HepG2 (cell line): ENCODE results near the gene FAM53C. TPM values are rescaled to one million over a fixed set of nuclear protein-coding genes. Genes with fewer than 3 reads are reported as not detected.

ENCODE experiments used
- ATAC-seq: fragments of 200-7000 bp; cut with Tn5 transposase; 3 replicates; pipeline ENCODE4 v1.9.1; 2020; ENCODE audit warnings: mild to moderate bottlenecking, moderate library complexity
- BruUV-seq: library from RNA; stranded (reverse); fragments of 400-500 nt; replicated peaks from 2 replicates; lab custom pipeline; 2021; lab: Mats Ljungman, UMichigan
- CTCF ChIA-PET: fragments of 300-600 bp; formaldehyde crosslinking; extraction: SDS; loops from one replicate; lab custom pipeline; 2021; ENCODE audit warnings: low total read pairs, inconsistent platforms, low intra/inter-chr PET ratio; lab: Yijun Ruan, JAX
- POLR2A ChIA-PET: fragments of 350-600 bp; sonication (Branson Sonifier 250); formaldehyde crosslinking; loops from one replicate; lab custom pipeline; 2020; ENCODE audit warnings: antibody characterized with exemption, inconsistent platforms; lab: Yijun Ruan, JAX
- DNase-seq: peaks from one replicate; pipeline ENCODE4 v3.0.0-alpha.2; 2015; ENCODE audit warnings: low spot score
- FAIRE-seq: peaks from 3 replicates; lab custom pipeline; 2011; peaks lifted over from hg19 to GRCh38; lab: Jason Lieb, UNC
- H2AFZ ChIP-seq: one replicate; pipeline ENCODE4 v1.6.1; 2011; ENCODE audit warnings: low read length, inconsistent platforms
- H3K27ac ChIP-seq: fragments of 300-600 bp; 3 replicates; pipeline ENCODE4 v1.8.0; 2011; ENCODE audit warnings: mixed run types, mild to moderate bottlenecking, mixed read lengths, low read length, inconsistent platforms; ENCODE audit not compliant: insufficient read depth; ENCODE audit errors: extremely low read length
- H3K27me3 ChIP-seq, 2 experiments: fragments of 200-600 bp in 1 of 2; 2 replicates in 1 of 2; 3 replicates in 1 of 2; pipeline versions ENCODE4 v1.6.0 to v1.8.0; 2011; ENCODE audit warnings: low read length in 2 of 2, mild to moderate bottlenecking in 2 of 2, moderate library complexity in 2 of 2, inconsistent platforms in 1 of 2; ENCODE audit not compliant: insufficient read depth in 2 of 2, control insufficient read depth in 1 of 2
- H3K36me3 ChIP-seq, 2 experiments: fragments of 200-600 bp in 1 of 2; replicated peaks in 1 of 2; 2 replicates in 1 of 2; 3 replicates in 1 of 2; pipeline versions ENCODE4 v1.5.1 to v1.8.0; 2011; ENCODE audit warnings: low read length in 2 of 2, inconsistent platforms in 1 of 2; ENCODE audit not compliant: insufficient read depth in 2 of 2, control insufficient read depth in 1 of 2
- H3K4me1 ChIP-seq: 2 replicates; pipeline ENCODE4 v1.5.1; 2012; ENCODE audit warnings: low read length, inconsistent platforms; ENCODE audit not compliant: insufficient read depth
- H3K4me2 ChIP-seq: 2 replicates; pipeline ENCODE4 v1.6.0; 2011; ENCODE audit warnings: low read depth, low read length, inconsistent platforms
- H3K4me3 ChIP-seq, 3 experiments: fragments of 200-600 bp in 1 of 3; sonication (generic), shearing (Covaris generic) in 1 of 3; replicated peaks in 1 of 3; 2 replicates each; pipeline ENCODE4 v1.5.1; 2011 to 2016; ENCODE audit warnings: low read length in 3 of 3, inconsistent platforms in 2 of 3, low read depth in 2 of 3, mild to moderate bottlenecking in 2 of 3, control low read depth in 1 of 3, mixed read lengths in 1 of 3; ENCODE audit not compliant: insufficient read depth in 1 of 3
- H3K79me2 ChIP-seq: one replicate; pipeline ENCODE4 v1.6.1; 2011; ENCODE audit warnings: low read length, inconsistent platforms; ENCODE audit not compliant: insufficient read depth
- H3K9ac ChIP-seq: 2 replicates; pipeline ENCODE4 v1.6.0; 2011; ENCODE audit warnings: mild to moderate bottlenecking, low read depth, low read length, inconsistent platforms; ENCODE audit not compliant: insufficient read depth
- H3K9me3 ChIP-seq: 2 replicates; pipeline ENCODE4 v1.5.1; 2012; ENCODE audit warnings: mild to moderate bottlenecking, low read length
- H4K20me1 ChIP-seq: 2 replicates; pipeline ENCODE4 v1.6.0; 2011; ENCODE audit warnings: inconsistent platforms, mild to moderate bottlenecking, low read length, moderate library complexity; ENCODE audit not compliant: insufficient read depth
- HDAC2 ChIP-seq: sonication (generic); formaldehyde crosslinking; IDR thresholded peaks from 2 replicates; pipeline ENCODE4 v1.4.0; 2020; ENCODE audit warnings: missing genetic modification reagents
- MAFF ChIP-seq: IDR thresholded peaks from 2 replicates; pipeline ENCODE4 v1.6.1; 2011; ENCODE audit warnings: low read depth, low read length, improper control_type of control experiment
- MAFK ChIP-seq, 2 experiments: IDR thresholded peaks in 1 of 2; conservative IDR thresholded peaks in 1 of 2; 2 replicates each; pipeline ENCODE4 v1.6.1; 2011; ENCODE audit warnings: improper control_type of control experiment in 2 of 2, low read length in 2 of 2
- NRL ChIP-seq: sonication (generic); formaldehyde crosslinking; IDR thresholded peaks from 2 replicates; pipeline ENCODE4 v1.5.0; 2020; ENCODE audit warnings: missing genetic modification reagents, mild to moderate bottlenecking, moderate library complexity, borderline replicate concordance
- POLR2AphosphoS2 ChIP-seq: IDR thresholded peaks from 2 replicates; pipeline ENCODE4 v1.6.1; 2011; ENCODE audit warnings: low read depth, low read length, improper control_type of control experiment
- RFX1 ChIP-seq: fragments of 450-650 bp; IDR thresholded peaks from 2 replicates; pipeline ENCODE4 v1.6.1; 2017
- WGBS: methylation state at CpG from one replicate; pipeline ENCODE4 v1.1.6; 2017; ENCODE audit warnings: low lambda C conversion rate; 5-methylcytosine and 5-hydroxymethylcytosine counted together
- in situ Hi-C: cut with HindIII; loops from 2 replicates; pipeline ENCODE4 v1.10.0; 2017; ENCODE audit warnings: low pct_unique_long_range_greater_than_20kb; ENCODE audit not compliant: extremely low pct_ligation_motif_present
- intact Hi-C: fragments of 100-400 bp; cut with micrococcal nuclease; formaldehyde crosslinking; loops from one replicate; pipeline ENCODE4 v1.10.0; 2022; ENCODE audit not compliant: unreplicated experiment
- polyA plus RNA-seq, 8 experiments: library from polyadenylated mRNA; depleted of rRNA in 3 of 8; stranded (reverse) in 7 of 8; unstranded in 1 of 8; fragments of >200 nt; fragmentation: Illumina TruSeq in 4 of 8; extraction: Trizol in 4 of 8; gene quantifications; 2 replicates each; pipeline versions ENCODE4 v1.2.1 to v1.2.3, GENCODE V29; 2011 to 2016; ENCODE audit warnings: low read depth in 4 of 8, missing spikeins in 1 of 8, mixed read lengths in 1 of 8; ENCODE audit not compliant: insufficient read depth in 1 of 8
- total RNA-seq, 5 experiments: library from RNA; depleted of rRNA; stranded (reverse); fragments of >200 nt; fragmentation: Illumina TruSeq; extraction: Trizol; gene quantifications; 2 replicates each; pipeline ENCODE4 v1.2.3, GENCODE V29; 2016; ENCODE audit warnings: low read depth in 1 of 5
- TF ChIP-seq, protein P1 (sequence below): sonication (generic); formaldehyde crosslinking; conservative IDR thresholded peaks from 2 replicates; pipeline ENCODE4 v1.4.0; 2020; ENCODE audit warnings: missing genetic modification reagents

FAM53C gene
- total and polyA plus RNA-seq, 2 of the 13 experiments (the other 11 are each of a cell fraction or from before 2014, with no cell fraction given): 26.9 to 30.1 TPM

DNA sequence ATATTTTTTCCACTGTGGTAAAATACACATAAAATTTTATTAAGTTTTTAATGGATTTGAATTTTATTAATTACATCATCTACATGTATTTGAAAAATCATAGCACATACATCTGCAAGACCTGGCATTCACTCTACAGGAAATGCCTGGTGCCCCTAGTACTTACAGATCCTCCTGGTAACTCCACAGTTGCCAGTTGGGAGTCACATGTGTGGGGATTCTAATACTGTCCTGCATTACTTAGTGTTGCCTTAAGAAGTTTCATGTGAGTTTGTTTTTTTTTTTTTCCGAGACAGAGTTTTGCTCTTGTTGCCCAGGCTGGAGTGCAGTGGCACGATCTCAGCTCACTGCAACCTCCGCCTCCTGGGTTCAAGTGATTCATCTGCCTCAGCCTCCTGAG, 32.5 kb downstream of the FAM53C start:
- ATAC-seq (no peak), FAIRE-seq (no peak), DNase-seq (no peak)
- no peak overlapping the region for H3K9ac ChIP-seq
- POLR2A ChIA-PET: no interaction called here
- no peak overlapping the region for H3K27ac ChIP-seq
- in situ Hi-C loops: no loop called here
- no peak for TF ChIP-seq POLR2AphosphoS2
- TF ChIP-seq RFX1: no peak
- TF ChIP-seq NRL (CRISPR knock-in tag): no peak
- no peak overlapping the region for H3K4me3 ChIP-seq
- H3K27me3 ChIP-seq: no peaks in the 10 kb centered on the region
- no TSS peak for BruUV-seq
- peaks cover 22% of the 10 kb centered on the region for H3K4me1 ChIP-seq
- WGBS: 98% methylated on average over 3 of the region's 3 CpGs
- intact Hi-C loops: no loop called here
- CTCF ChIA-PET: no interaction called here
- H4K20me1 ChIP-seq: peaks cover 9% of the 10 kb centered on the region
- no peaks in the 10 kb centered on the region for H3K9me3 ChIP-seq
- peaks cover 0 to 16% of the 10 kb centered on the region in 2 experiments; a peak in 3 of 5 replicates for H3K36me3 ChIP-seq
- H3K4me2 ChIP-seq: no peak overlapping the region
- H3K79me2 ChIP-seq: peaks cover 55% of the 10 kb centered on the region
- H2AFZ ChIP-seq: no peak overlapping the region

DNA sequence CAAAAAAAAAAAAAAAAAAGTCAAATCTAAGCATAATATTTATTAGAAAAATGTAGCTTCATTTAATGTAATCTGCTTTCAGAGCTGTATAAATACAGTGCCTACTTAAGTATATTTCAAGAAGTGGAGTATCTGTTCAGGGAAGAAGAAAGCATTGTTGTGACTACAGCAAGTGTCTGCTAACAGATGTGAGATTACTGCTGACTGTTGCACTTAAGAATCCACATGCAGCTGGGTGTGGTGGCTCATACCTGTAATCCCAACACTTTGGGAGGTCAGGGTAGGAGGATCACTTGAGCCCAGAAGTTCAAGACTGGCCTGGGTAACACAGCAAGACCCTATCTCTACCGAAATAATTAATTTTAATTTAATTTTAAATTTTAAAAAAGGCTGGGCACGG, 33.4 kb downstream of the FAM53C start:
- ChIA-PET POLR2A (no interaction called here), CTCF (no interaction called here)
- intact Hi-C loops: no loop called here
- WGBS: 91% methylated on average over 2 of the region's 2 CpGs
- Histone ChIP-seq H3K79me2 (peaks cover 47% of the 10 kb centered on the region), H4K20me1 (peaks cover 6% of the 10 kb centered on the region), H3K9ac (no peak overlapping the region), H3K36me3 (peaks cover 0 to 20% of the 10 kb centered on the region in 2 experiments; a peak in 3 of 5 replicates), H3K4me2 (no peak overlapping the region), H3K4me1 (peaks cover 18% of the 10 kb centered on the region), H3K27me3 (no peaks in the 10 kb centered on the region), H3K27ac (no peak overlapping the region), H3K4me3 (no peak overlapping the region), H3K9me3 (no peaks in the 10 kb centered on the region), H2AFZ (no peak overlapping the region)
- TF ChIP-seq, protein P1, sequence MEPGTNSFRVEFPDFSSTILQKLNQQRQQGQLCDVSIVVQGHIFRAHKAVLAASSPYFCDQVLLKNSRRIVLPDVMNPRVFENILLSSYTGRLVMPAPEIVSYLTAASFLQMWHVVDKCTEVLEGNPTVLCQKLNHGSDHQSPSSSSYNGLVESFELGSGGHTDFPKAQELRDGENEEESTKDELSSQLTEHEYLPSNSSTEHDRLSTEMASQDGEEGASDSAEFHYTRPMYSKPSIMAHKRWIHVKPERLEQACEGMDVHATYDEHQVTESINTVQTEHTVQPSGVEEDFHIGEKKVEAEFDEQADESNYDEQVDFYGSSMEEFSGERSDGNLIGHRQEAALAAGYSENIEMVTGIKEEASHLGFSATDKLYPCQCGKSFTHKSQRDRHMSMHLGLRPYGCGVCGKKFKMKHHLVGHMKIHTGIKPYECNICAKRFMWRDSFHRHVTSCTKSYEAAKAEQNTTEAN (CRISPR knock-in tag): no peak
- TF ChIP-seq HDAC2 (CRISPR knock-in tag): no peak
- peak; percentile 46; the same call in 1 of the 2 replicates for TF ChIP-seq MAFF
- peak; percentile 37 to 75; a peak in 3 of 4 replicates for TF ChIP-seq MAFK (conservative IDR thresholded peaks at IDR 0.05 in 1 of 2, IDR thresholded peaks at IDR 0.05 in 1 of 2; ENCODE audit: low read length in 2 of 2)
- in situ Hi-C loops: no loop called here
- BruUV-seq: no TSS peak
- no peak for FAIRE-seq
- no peak for ATAC-seq
- DNase-seq: no peak
